ENCODE results near the gene ADAMTSL1.

ADAMTSL1 gene

DNA sequence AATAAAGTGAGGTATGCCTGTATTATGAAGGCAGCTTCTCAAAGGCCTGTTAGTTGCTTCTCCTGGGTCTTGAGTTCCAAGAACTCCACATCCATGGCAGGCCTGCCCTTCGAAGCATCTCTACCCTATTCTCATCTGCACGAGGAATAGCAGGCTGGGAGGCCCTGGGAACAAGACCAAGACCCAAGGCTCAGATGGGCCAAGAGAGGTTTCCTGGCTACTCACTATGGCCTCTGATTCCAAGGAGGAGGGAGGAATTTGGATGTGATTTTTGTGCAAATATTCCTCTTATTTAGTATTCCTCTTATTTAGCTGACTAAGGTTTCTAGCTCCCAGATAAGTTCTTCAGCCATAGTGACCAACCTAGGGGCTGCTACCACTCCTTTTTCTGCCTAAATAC is 407.8 kb downstream of the ADAMTSL1 start (continued):
- no peak for TF ChIP-seq ZNF629 (tag by site-specific recombination; IDR thresholded peaks at IDR 0.05)
- TF ChIP-seq, protein P1, sequence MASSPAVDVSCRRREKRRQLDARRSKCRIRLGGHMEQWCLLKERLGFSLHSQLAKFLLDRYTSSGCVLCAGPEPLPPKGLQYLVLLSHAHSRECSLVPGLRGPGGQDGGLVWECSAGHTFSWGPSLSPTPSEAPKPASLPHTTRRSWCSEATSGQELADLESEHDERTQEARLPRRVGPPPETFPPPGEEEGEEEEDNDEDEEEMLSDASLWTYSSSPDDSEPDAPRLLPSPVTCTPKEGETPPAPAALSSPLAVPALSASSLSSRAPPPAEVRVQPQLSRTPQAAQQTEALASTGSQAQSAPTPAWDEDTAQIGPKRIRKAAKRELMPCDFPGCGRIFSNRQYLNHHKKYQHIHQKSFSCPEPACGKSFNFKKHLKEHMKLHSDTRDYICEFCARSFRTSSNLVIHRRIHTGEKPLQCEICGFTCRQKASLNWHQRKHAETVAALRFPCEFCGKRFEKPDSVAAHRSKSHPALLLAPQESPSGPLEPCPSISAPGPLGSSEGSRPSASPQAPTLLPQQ (tag by site-specific recombination; IDR thresholded peaks at IDR 0.05), result no peak

DNA sequence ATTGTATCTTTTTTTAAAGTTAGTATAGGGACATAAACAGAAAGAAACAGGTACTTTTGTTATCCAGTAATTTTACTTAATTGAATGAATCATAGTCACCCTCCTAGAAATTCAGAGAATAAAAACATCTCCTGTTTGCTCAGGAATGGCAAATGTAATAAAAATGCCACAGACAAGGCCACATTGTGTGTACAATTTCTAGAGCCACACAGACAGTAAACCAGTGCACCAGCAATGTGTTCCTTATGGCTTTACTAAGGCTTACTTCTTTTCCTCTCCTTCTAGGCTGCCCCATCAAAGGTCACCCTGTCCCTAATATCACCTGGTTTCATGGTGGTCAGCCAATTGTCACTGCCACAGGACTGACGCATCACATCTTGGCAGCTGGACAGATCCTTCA is 413.6 kb downstream of the ADAMTSL1 start:
- TF ChIP-seq BCL11B (tag by site-specific recombination; IDR thresholded peaks at IDR 0.05; ENCODE audit: low read depth), result no peak
- TF ChIP-seq SALL2 (tag by site-specific recombination; IDR thresholded peaks at IDR 0.05; ENCODE audit: borderline replicate concordance), result no peak
- TF ChIP-seq, protein P2, sequence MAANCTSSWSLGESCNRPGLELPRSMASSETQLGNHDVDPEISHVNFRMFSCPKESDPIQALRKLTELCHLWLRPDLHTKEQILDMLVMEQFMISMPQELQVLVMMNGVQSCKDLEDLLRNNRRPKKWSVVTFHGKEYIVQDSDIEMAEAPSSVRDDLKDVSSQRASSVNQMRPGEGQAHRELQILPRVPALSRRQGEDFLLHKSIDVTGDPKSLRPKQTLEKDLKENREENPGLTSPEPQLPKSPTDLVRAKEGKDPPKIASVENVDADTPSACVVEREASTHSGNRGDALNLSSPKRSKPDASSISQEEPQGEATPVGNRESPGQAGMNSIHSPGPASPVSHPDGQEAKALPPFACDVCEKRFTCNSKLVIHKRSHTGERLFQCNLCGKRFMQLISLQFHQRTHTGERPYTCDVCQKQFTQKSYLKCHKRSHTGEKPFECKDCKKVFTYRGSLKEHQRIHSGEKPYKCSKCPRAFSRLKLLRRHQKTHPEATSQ (tag by site-specific recombination; IDR thresholded peaks at IDR 0.05), result no peak
- TF ChIP-seq HOXC10 (CRISPR knock-in tag; IDR thresholded peaks at IDR 0.05), result no peak
- no peak for TF ChIP-seq ZNF404 (tag by site-specific recombination; IDR thresholded peaks at IDR 0.05)
- Histone ChIP-seq H3K36me3 (ENCODE audit: control insufficient read depth in 2 of 2, insufficient read depth in 1 of 2, low read length in 2 of 2) (no peaks in the 10 kb centered on the region), H3K4me3 (ENCODE audit: low read depth, low read length) (no peak overlapping the region), H3K27ac (ENCODE audit: extremely low read depth, low read depth, low read length) (no peak overlapping the region), H3K9me3 (ENCODE audit: control insufficient read depth, insufficient read depth, low read depth, low read length) (no peaks in the 10 kb centered on the region), H3K4me1 (ENCODE audit: control insufficient read depth, insufficient read depth, low read length) (no peaks in the 10 kb centered on the region)
- ChIA-PET CTCF (no interaction called here), POLR2A (no interaction called here)

DNA sequence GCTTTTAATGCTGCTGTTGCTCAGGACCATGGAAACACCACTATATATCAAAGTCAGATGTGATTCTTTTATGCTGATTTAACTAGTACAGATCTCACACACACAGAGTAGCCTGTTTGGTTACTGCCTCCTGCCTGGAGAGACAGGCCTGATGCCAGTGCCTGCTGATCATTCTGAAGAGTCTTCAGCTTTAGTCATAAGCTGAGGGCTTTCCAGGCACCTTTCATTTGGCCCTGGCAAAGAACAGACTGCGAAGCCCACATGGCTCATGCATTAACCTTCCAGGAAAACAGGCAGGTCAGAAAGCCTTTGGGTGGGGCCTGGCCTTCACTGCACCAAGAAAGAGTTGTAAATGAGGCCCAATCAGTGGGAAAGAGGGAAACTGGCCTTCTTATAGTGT is 414.3 kb downstream of the ADAMTSL1 start:
- TF ChIP-seq, protein P3, sequence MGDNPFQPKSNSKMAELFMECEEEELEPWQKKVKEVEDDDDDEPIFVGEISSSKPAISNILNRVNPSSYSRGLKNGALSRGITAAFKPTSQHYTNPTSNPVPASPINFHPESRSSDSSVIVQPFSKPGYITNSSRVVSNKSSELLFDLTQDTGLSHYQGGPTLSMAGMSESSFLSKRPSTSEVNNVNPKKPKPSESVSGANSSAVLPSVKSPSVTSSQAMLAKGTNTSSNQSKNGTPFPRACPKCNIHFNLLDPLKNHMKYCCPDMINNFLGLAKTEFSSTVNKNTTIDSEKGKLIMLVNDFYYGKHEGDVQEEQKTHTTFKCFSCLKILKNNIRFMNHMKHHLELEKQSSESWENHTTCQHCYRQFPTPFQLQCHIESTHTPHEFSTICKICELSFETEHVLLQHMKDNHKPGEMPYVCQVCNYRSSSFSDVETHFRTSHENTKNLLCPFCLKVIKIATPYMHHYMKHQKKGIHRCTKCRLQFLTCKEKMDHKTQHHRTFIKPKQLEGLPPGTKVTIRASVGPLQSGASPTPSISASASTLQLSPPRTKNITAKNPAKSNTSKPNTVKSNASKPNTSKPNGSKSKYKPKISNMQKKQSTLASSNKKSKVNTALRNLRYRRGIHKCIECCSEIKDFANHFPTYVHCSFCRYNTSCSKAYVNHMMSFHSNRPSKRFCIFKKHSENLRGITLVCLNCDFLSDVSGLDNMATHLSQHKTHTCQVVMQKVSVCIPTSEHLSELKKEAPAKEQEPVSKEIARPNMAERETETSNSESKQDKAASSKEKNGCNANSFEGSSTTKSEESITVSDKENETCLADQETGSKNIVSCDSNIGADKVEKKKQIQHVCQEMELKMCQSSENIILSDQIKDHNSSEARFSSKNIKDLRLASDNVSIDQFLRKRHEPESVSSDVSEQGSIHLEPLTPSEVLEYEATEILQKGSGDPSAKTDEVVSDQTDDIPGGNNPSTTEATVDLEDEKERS (tag by site-specific recombination; IDR thresholded peaks at IDR 0.05), result no peak
- TF ChIP-seq, protein P4, sequence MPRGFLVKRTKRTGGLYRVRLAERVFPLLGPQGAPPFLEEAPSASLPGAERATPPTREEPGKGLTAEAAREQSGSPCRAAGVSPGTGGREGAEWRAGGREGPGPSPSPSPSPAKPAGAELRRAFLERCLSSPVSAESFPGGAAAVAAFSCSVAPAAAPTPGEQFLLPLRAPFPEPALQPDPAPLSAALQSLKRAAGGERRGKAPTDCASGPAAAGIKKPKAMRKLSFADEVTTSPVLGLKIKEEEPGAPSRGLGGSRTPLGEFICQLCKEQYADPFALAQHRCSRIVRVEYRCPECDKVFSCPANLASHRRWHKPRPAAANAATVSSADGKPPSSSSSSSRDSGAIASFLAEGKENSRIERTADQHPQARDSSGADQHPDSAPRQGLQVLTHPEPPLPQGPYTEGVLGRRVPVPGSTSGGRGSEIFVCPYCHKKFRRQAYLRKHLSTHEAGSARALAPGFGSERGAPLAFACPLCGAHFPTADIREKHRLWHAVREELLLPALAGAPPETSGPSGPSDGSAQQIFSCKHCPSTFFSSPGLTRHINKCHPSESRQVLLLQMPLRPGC (tag by site-specific recombination; IDR thresholded peaks at IDR 0.05), result no peak
- TF ChIP-seq, protein P5, sequence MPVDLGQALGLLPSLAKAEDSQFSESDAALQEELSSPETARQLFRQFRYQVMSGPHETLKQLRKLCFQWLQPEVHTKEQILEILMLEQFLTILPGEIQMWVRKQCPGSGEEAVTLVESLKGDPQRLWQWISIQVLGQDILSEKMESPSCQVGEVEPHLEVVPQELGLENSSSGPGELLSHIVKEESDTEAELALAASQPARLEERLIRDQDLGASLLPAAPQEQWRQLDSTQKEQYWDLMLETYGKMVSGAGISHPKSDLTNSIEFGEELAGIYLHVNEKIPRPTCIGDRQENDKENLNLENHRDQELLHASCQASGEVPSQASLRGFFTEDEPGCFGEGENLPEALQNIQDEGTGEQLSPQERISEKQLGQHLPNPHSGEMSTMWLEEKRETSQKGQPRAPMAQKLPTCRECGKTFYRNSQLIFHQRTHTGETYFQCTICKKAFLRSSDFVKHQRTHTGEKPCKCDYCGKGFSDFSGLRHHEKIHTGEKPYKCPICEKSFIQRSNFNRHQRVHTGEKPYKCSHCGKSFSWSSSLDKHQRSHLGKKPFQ (tag by site-specific recombination; IDR thresholded peaks at IDR 0.05), result no peak
- TF ChIP-seq ZNF404 (tag by site-specific recombination; IDR thresholded peaks at IDR 0.05) (no peak), KLF10 (tag by site-specific recombination; IDR thresholded peaks at IDR 0.05) (no peak), ZNF768 (tag by site-specific recombination; IDR thresholded peaks at IDR 0.05) (no peak), SP2 (tag by site-specific recombination; IDR thresholded peaks at IDR 0.05) (no peak)
- TF ChIP-seq, protein P6, sequence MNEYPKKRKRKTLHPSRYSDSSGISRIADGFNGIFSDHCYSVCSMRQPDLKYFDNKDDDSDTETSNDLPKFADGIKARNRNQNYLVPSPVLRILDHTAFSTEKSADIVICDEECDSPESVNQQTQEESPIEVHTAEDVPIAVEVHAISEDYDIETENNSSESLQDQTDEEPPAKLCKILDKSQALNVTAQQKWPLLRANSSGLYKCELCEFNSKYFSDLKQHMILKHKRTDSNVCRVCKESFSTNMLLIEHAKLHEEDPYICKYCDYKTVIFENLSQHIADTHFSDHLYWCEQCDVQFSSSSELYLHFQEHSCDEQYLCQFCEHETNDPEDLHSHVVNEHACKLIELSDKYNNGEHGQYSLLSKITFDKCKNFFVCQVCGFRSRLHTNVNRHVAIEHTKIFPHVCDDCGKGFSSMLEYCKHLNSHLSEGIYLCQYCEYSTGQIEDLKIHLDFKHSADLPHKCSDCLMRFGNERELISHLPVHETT (tag by site-specific recombination; IDR thresholded peaks at IDR 0.05), result no peak
- H3K36me3 ChIP-seq (ENCODE audit: control insufficient read depth in 2 of 2, insufficient read depth in 1 of 2, low read length in 2 of 2), result no peaks in the 10 kb centered on the region
- H3K4me3 ChIP-seq (ENCODE audit: low read depth, low read length), result no peak overlapping the region
- no peaks in the 10 kb centered on the region for H3K9me3 ChIP-seq (ENCODE audit: control insufficient read depth, insufficient read depth, low read depth, low read length)
- no peak overlapping the region for H3K27ac ChIP-seq (ENCODE audit: extremely low read depth, low read depth, low read length)
- no peaks in the 10 kb centered on the region for H3K4me1 ChIP-seq (ENCODE audit: control insufficient read depth, insufficient read depth, low read length)
- CTCF ChIA-PET, result no interaction called here
- POLR2A ChIA-PET, result no interaction called here
